HUES64 (cell line): ENCODE measurements around the gene MORN1.
A peak's percentile ranks its signal among the peaks of the same experiment; 100 is the strongest.

ENCODE experiments used
- H3K27ac ChIP-seq: 2 replicates; pipeline ENCODE4 v1.7.0; 2013; ENCODE audit warnings: low read depth, low read length, inconsistent platforms
- H3K27me3 ChIP-seq: 2 replicates; pipeline ENCODE4 v1.6.1; 2013; ENCODE audit warnings: mild to moderate bottlenecking, low read length; ENCODE audit not compliant: insufficient read depth
- H3K36me3 ChIP-seq: 2 replicates; pipeline ENCODE4 v1.6.1; 2013; ENCODE audit warnings: mild to moderate bottlenecking, low read length; ENCODE audit not compliant: insufficient read depth
- H3K4me1 ChIP-seq: 2 replicates; pipeline ENCODE4 v1.6.1; 2013; ENCODE audit warnings: mild to moderate bottlenecking, low read length, moderate library complexity; ENCODE audit not compliant: insufficient read depth
- H3K4me3 ChIP-seq: 2 replicates; pipeline ENCODE4 v1.5.1; 2013; ENCODE audit warnings: mild to moderate bottlenecking, low read length, moderate library complexity
- H3K9ac ChIP-seq: 2 replicates; pipeline ENCODE4 v1.6.1; 2013; ENCODE audit warnings: mild to moderate bottlenecking, low read depth, low read length
- H3K9me3 ChIP-seq: 2 replicates; pipeline ENCODE4 v1.6.1; 2013; ENCODE audit warnings: low read depth, low read length; ENCODE audit not compliant: insufficient read depth
- WGBS: fragments of 150-250, 120-280 bp; methylation state at CpG from one replicate; pipeline ENCODE4 v1.1.7; 2013; ENCODE audit warnings: missing lambda C conversion rate; 5-methylcytosine and 5-hydroxymethylcytosine counted together

MORN1 gene

GRCh38 chr1:2276803-2277580 is 114.4 kb downstream of the MORN1 start:
- H3K9me3 ChIP-seq: no peaks in the 10 kb centered on the region
- H3K9ac ChIP-seq: no peak overlapping the region
- no peak overlapping the region for H3K27ac ChIP-seq
- WGBS: 86% methylated on average over 12 of the region's 12 CpGs
- no peaks in the 10 kb centered on the region for H3K27me3 ChIP-seq
- peaks cover 47% of the 10 kb centered on the region for H3K4me1 ChIP-seq
- no peaks in the 10 kb centered on the region; the same call in 1 of the 2 replicates for H3K36me3 ChIP-seq
- no peak overlapping the region for H3K4me3 ChIP-seq

GRCh38 chr1:2275796-2276536 is 115.4 kb downstream of the MORN1 start:
- 62% methylated on average over 14 of the region's 14 CpGs for WGBS
- peak overlapping the region; percentile 57 for H3K27ac ChIP-seq
- no peaks in the 10 kb centered on the region for H3K27me3 ChIP-seq
- no peak overlapping the region for H3K4me3 ChIP-seq
- H3K9ac ChIP-seq: no peak overlapping the region
- H3K9me3 ChIP-seq: no peaks in the 10 kb centered on the region
- no peaks in the 10 kb centered on the region; the same call in 1 of the 2 replicates for H3K36me3 ChIP-seq
- peaks cover 56% of the 10 kb centered on the region for H3K4me1 ChIP-seq

- Histone ChIP-seq H3K27ac (no peak overlapping the region), H3K4me1 (peaks cover 62% of the 10 kb centered on the region), H3K36me3 (no peaks in the 10 kb centered on the region; the same call in 1 of the 2 replicates), H3K4me3 (no peak overlapping the region), H3K27me3 (no peaks in the 10 kb centered on the region), H3K9me3 (no peaks in the 10 kb centered on the region), H3K9ac (no peak overlapping the region)
- WGBS: 92% methylated on average over 21 of the region's 21 CpGs
Observed at GRCh38 chr1:2274929-2275475, 116.4 kb downstream of the MORN1 start.

- H3K9me3 ChIP-seq: no peaks in the 10 kb centered on the region
- H3K27ac ChIP-seq: no peak overlapping the region
- no peak overlapping the region for H3K9ac ChIP-seq
- no peaks in the 10 kb centered on the region; the same call in 1 of the 2 replicates for H3K36me3 ChIP-seq
- H3K4me1 ChIP-seq: peaks cover 56% of the 10 kb centered on the region
- 96% methylated on average over 24 of the region's 24 CpGs for WGBS
- no peaks in the 10 kb centered on the region for H3K27me3 ChIP-seq
- no peak overlapping the region for H3K4me3 ChIP-seq
Observed at GRCh38 chr1:2274231-2274928, 117.0 kb downstream of the MORN1 start.

GRCh38 chr1:2273401-2274090 is 117.8 kb downstream of the MORN1 start:
- H3K9ac ChIP-seq: no peak overlapping the region

GRCh38 chr1:2272686-2273400 is 118.5 kb downstream of the MORN1 start:
- Histone ChIP-seq H3K9ac (no peak overlapping the region), H3K27ac (no peak overlapping the region), H3K36me3 (no peaks in the 10 kb centered on the region; the same call in 1 of the 2 replicates), H3K9me3 (no peaks in the 10 kb centered on the region), H3K4me1 (peaks cover 42% of the 10 kb centered on the region), H3K27me3 (no peaks in the 10 kb centered on the region), H3K4me3 (no peak overlapping the region)
- 93% methylated on average over 28 of the region's 28 CpGs for WGBS

More at GRCh38 chr1:2273401-2274090, 117.8 kb downstream of the MORN1 start:
- 94% methylated on average over 29 of the region's 29 CpGs for WGBS
- Histone ChIP-seq H3K27ac (no peak overlapping the region), H3K27me3 (no peaks in the 10 kb centered on the region), H3K9me3 (no peaks in the 10 kb centered on the region), H3K36me3 (no peaks in the 10 kb centered on the region; the same call in 1 of the 2 replicates), H3K4me1 (peaks cover 49% of the 10 kb centered on the region), H3K4me3 (no peak overlapping the region)

GRCh38 chr1:2271841-2272655 is 119.3 kb downstream of the MORN1 start:
- H3K27me3 ChIP-seq: no peaks in the 10 kb centered on the region
- H3K9me3 ChIP-seq: no peaks in the 10 kb centered on the region
- no peak overlapping the region for H3K9ac ChIP-seq
- H3K4me1 ChIP-seq: peaks cover 39% of the 10 kb centered on the region
- peak overlapping the region; percentile 40; the same call in 1 of the 2 replicates for H3K27ac ChIP-seq
- no peaks in the 10 kb centered on the region for H3K36me3 ChIP-seq
- WGBS: 69% methylated on average over 22 of the region's 23 CpGs
- H3K4me3 ChIP-seq: no peak overlapping the region
